NCI-H1417 (cell line): Measurements from ENCODE around the gene TUG1.

Source experiments
- DNase-seq, 3 experiments: peaks; one replicate each; lab custom pipeline; 2025; lab: John Stamatoyannopoulos, UW

TUG1 gene

GRCh38 chr22:30947816-30948454, 21.1 kb upstream of the TUG1 start:
- DNase-seq = peak in 1 of 3 experiments; percentile 13

- no peak for DNase-seq
These were observed 20.1 kb upstream of the TUG1 start for GRCh38 chr22:30948930-30949342.

GRCh38 chr22:30949934-30950660, 19.0 kb upstream of the TUG1 start:
- no peak for DNase-seq

- no peak for DNase-seq
These were observed 15.9 kb upstream of the TUG1 start for GRCh38 chr22:30953206-30953605.

GRCh38 chr22:30955153-30955552, 13.9 kb upstream of the TUG1 start:
- DNase-seq = no peak

GRCh38 chr22:30964858-30965257, 4.2 kb upstream of the TUG1 start:
- DNase-seq = no peak

- DNase-seq = peak in 1 of 3 experiments; percentile 52
These were observed 796 bp upstream of the TUG1 start, which contains the start of gene MORC2 for GRCh38 chr22:30968015-30968923. Gene MORC2, minus strand, starts transcription at chr22:30968774. Its CDS starts 885 bp downstream, at chr22:30967889.

GRCh38 chr22:30969532-30970355, 679 bp downstream of the TUG1 start:
- DNase-seq = no peak

GRCh38 chr22:30970356-30970746, 1.3 kb downstream of the TUG1 start:
- DNase-seq = peak in 1 of 3 experiments; percentile 17

- no peak for DNase-seq
These were observed 9.4 kb downstream of the TUG1 start for GRCh38 chr22:30978304-30978962.

GRCh38 chr22:30979932-30980331, 10.9 kb downstream of the TUG1 start:
- DNase-seq = no peak

GRCh38 chr22:30982512-30982911, 13.4 kb downstream of the TUG1 start:
- no peak for DNase-seq

- DNase-seq = no peak
These were observed 15.3 kb downstream of the TUG1 start for GRCh38 chr22:30984317-30984716.

- peak in 1 of 3 experiments; percentile 28 for DNase-seq
These were observed 16.6 kb downstream of the TUG1 start for GRCh38 chr22:30985561-30986208.

GRCh38 chr22:30989474-30989873, 20.4 kb downstream of the TUG1 start:
- no peak for DNase-seq

- no peak for DNase-seq
These were observed 21.6 kb downstream of the TUG1 start for GRCh38 chr22:30990690-30991089.

- no peak for DNase-seq
These were observed 23.5 kb downstream of the TUG1 start for GRCh38 chr22:30992565-30992964.

GRCh38 chr22:30994960-30995359, 25.9 kb downstream of the TUG1 start:
- DNase-seq = no peak

GRCh38 chr22:30996462-30996861, 27.4 kb downstream of the TUG1 start:
- DNase-seq = no peak

GRCh38 chr22:30998329-30998728, 29.3 kb downstream of the TUG1 start:
- DNase-seq = no peak
